Measurements from ENCODE around the gene TRIM32.

The TRIM32 gene

GRCh38 chr9:116674210-116674980 lies 12.7 kb upstream of the TRIM32 start:
- H3K9me2 ChIP-seq (ENCODE audit: low read depth, low read length): no peaks in the 10 kb centered on the region
- no peaks in the 10 kb centered on the region for H3K4me1 ChIP-seq (ENCODE audit: insufficient read depth, low read length, severe bottlenecking)
- H3K27ac ChIP-seq (ENCODE audit: low read depth, low read length, poor library complexity, severe bottlenecking): no peak overlapping the region
- H3K4me2 ChIP-seq (ENCODE audit: low read length): no peak overlapping the region
- no peaks in the 10 kb centered on the region for H4K20me1 ChIP-seq (ENCODE audit: insufficient read depth, low read length)
- H3K4me3 ChIP-seq (ENCODE audit: low read depth, low read length, poor library complexity, severe bottlenecking): no peak overlapping the region
- H2AFZ ChIP-seq (ENCODE audit: low read length): no peak overlapping the region
- no peaks in the 10 kb centered on the region for H3F3A ChIP-seq (ENCODE audit: insufficient read depth, low read length)
- no peak overlapping the region for H3K9ac ChIP-seq (ENCODE audit: low read length)
- peaks cover 13% of the 10 kb centered on the region for H3K9me3 ChIP-seq (ENCODE audit: low read length)
- TF ChIP-seq CTCF (IDR thresholded peaks at IDR 0.05; ENCODE audit: low read length): no peak
- no peak for TF ChIP-seq EZH2 (IDR thresholded peaks at IDR 0.05; ENCODE audit: borderline replicate concordance, low read length)
- no peaks in the 10 kb centered on the region for H3K36me3 ChIP-seq (ENCODE audit: insufficient read depth, low read length)
- no peaks in the 10 kb centered on the region for H3K79me2 ChIP-seq (ENCODE audit: insufficient read depth, low read length)
- no peaks in the 10 kb centered on the region for H3K27me3 ChIP-seq (ENCODE audit: insufficient read depth, low read length)

- H3K36me3 ChIP-seq (ENCODE audit: insufficient read depth, low read length): no peaks in the 10 kb centered on the region
- no peaks in the 10 kb centered on the region for H4K20me1 ChIP-seq (ENCODE audit: insufficient read depth, low read length)
- H3K9me3 ChIP-seq (ENCODE audit: low read length): 0 out of 2 replicates have a peak, but pooled peaks cover 7% of the 10 kb centered on the region
- no peak overlapping the region for H3K27ac ChIP-seq (ENCODE audit: low read depth, low read length, poor library complexity, severe bottlenecking)
- H3K79me2 ChIP-seq (ENCODE audit: insufficient read depth, low read length): peaks cover 7% of the 10 kb centered on the region; the same call in 1 of the 2 replicates
- no peak overlapping the region for H3K4me2 ChIP-seq (ENCODE audit: low read length)
- H3K27me3 ChIP-seq (ENCODE audit: insufficient read depth, low read length): no peaks in the 10 kb centered on the region
- no peak overlapping the region for H3K9ac ChIP-seq (ENCODE audit: low read length)
- H3K9me2 ChIP-seq (ENCODE audit: low read depth, low read length): no peaks in the 10 kb centered on the region
- TF ChIP-seq CTCF (IDR thresholded peaks at IDR 0.05; ENCODE audit: low read length): no peak
- TF ChIP-seq EZH2 (IDR thresholded peaks at IDR 0.05; ENCODE audit: borderline replicate concordance, low read length): no peak
- no peaks in the 10 kb centered on the region for H3F3A ChIP-seq (ENCODE audit: insufficient read depth, low read length)
- H2AFZ ChIP-seq (ENCODE audit: low read length): no peak overlapping the region
- peaks cover 18% of the 10 kb centered on the region for H3K4me1 ChIP-seq (ENCODE audit: insufficient read depth, low read length, severe bottlenecking)
- H3K4me3 ChIP-seq (ENCODE audit: low read depth, low read length, poor library complexity, severe bottlenecking): no peak overlapping the region
Measured at GRCh38 chr9:116683535-116683934, 3.6 kb upstream of the TRIM32 start.

DNA sequence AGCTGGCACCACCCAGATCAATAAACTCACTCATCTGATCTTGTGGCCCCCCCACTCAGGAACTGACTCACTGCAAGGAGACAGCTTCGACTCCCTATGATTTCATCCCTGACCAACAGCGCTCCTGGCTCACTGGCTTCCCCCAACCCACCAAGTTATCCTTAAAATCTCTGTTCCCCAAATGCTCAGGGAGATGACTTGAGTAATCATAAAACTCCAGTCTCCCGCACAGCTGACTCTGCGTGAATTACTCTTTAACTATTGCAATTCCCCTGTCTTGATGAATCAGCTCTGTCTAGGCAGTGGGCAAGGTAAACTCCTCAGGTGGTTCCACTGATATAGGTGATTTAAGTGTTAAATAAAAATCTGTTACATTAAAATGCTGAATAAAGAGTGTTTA lies 1.9 kb upstream of the TRIM32 start:
- no peak overlapping the region for H3K4me3 ChIP-seq (ENCODE audit: low read depth, low read length, poor library complexity, severe bottlenecking)
- H4K20me1 ChIP-seq (ENCODE audit: insufficient read depth, low read length): no peaks in the 10 kb centered on the region
- H3K79me2 ChIP-seq (ENCODE audit: insufficient read depth, low read length): peaks cover 7% of the 10 kb centered on the region; the same call in 1 of the 2 replicates
- no peak overlapping the region for H3K4me2 ChIP-seq (ENCODE audit: low read length)
- 0 out of 2 replicates have a peak, but pooled peaks cover 7% of the 10 kb centered on the region for H3K9me3 ChIP-seq (ENCODE audit: low read length)
- no peak overlapping the region for H3K27ac ChIP-seq (ENCODE audit: low read depth, low read length, poor library complexity, severe bottlenecking)
- no peak overlapping the region for H3K9ac ChIP-seq (ENCODE audit: low read length)
- no peaks in the 10 kb centered on the region for H3K36me3 ChIP-seq (ENCODE audit: insufficient read depth, low read length)
- TF ChIP-seq EZH2 (IDR thresholded peaks at IDR 0.05; ENCODE audit: borderline replicate concordance, low read length): no peak
- no peaks in the 10 kb centered on the region for H3K9me2 ChIP-seq (ENCODE audit: low read depth, low read length)
- H3K27me3 ChIP-seq (ENCODE audit: insufficient read depth, low read length): no peaks in the 10 kb centered on the region
- peaks cover 29% of the 10 kb centered on the region for H3K4me1 ChIP-seq (ENCODE audit: insufficient read depth, low read length, severe bottlenecking)
- H3F3A ChIP-seq (ENCODE audit: insufficient read depth, low read length): no peaks in the 10 kb centered on the region
- H2AFZ ChIP-seq (ENCODE audit: low read length): no peak overlapping the region

All from OCI-LY1 (cell line).